HepG2 (cell line): Measurements from ENCODE around the gene TOM1L2.

ENCODE experiments used
- AHR ChIP-seq: IDR thresholded peaks from 2 replicates; pipeline ENCODE4 v1.6.1; 2018; ENCODE audit warnings: missing genetic modification reagents, missing compliant biosample characterization
- CTCF ChIP-seq: sonication (generic); formaldehyde crosslinking; IDR thresholded peaks from 2 replicates; pipeline ENCODE4 v1.5.0; 2020; ENCODE audit warnings: mild to moderate bottlenecking, missing genetic modification reagents, moderate library complexity
- FOXM1 ChIP-seq: sonication (generic); formaldehyde crosslinking; IDR thresholded peaks from 2 replicates; pipeline ENCODE4 v1.5.0; 2020; ENCODE audit warnings: missing genetic modification reagents
- KDM5A ChIP-seq: fragments of 200-600 bp; sonication (generic); IDR thresholded peaks from 2 replicates; pipeline ENCODE4 v1.7.0; 2018; ENCODE audit warnings: antibody characterized with exemption, mild to moderate bottlenecking, low read length, borderline replicate concordance
- MAFK ChIP-seq, 2 experiments: IDR thresholded peaks in 1 of 2; conservative IDR thresholded peaks in 1 of 2; 2 replicates each; pipeline ENCODE4 v1.6.1; 2011; ENCODE audit warnings: improper control_type of control experiment in 2 of 2, low read length in 2 of 2
- MTA3 ChIP-seq: sonication (generic); formaldehyde crosslinking; IDR thresholded peaks from 2 replicates; pipeline ENCODE4 v1.4.0; 2020; ENCODE audit warnings: missing genetic modification reagents
- PBX2 ChIP-seq: IDR thresholded peaks from 2 replicates; pipeline ENCODE4 v1.6.1; 2016; ENCODE audit warnings: control low read depth
- POLR2A ChIP-seq, 2 experiments: IDR thresholded peaks; 2 replicates each; pipeline ENCODE4 v1.6.1; 2011; ENCODE audit warnings: low read depth in 2 of 2, low read length in 2 of 2, mild to moderate bottlenecking in 1 of 2, moderate library complexity in 1 of 2; ENCODE audit not compliant: insufficient read depth in 1 of 2
- POLR2AphosphoS2 ChIP-seq: IDR thresholded peaks from 2 replicates; pipeline ENCODE4 v1.6.1; 2011; ENCODE audit warnings: low read depth, low read length, improper control_type of control experiment
- POLR2AphosphoS5 ChIP-seq: IDR thresholded peaks from 2 replicates; pipeline ENCODE4 v1.6.1; 2012; ENCODE audit warnings: low read depth, low read length
- RAD21 ChIP-seq: fragments of 450-650 bp; formaldehyde crosslinking; IDR thresholded peaks from 2 replicates; pipeline ENCODE4 v1.5.0; 2020; ENCODE audit warnings: mild to moderate bottlenecking
- ZNF597 ChIP-seq: sonication (generic); formaldehyde crosslinking; IDR thresholded peaks from 2 replicates; pipeline ENCODE4 v1.5.0; 2020; ENCODE audit warnings: missing genetic modification reagents

GRCh38 chr17:17950806-17951205 is 21.4 kb downstream of the TOM1L2 start:
- peak; percentile 21; the same call in 1 of the 2 replicates for TF ChIP-seq CTCF (CRISPR knock-in tag)
- TF ChIP-seq RAD21 (CRISPR knock-in tag): no peak
- TF ChIP-seq KDM5A: no peak
- TF ChIP-seq PBX2 (CRISPR knock-in tag): no peak
- TF ChIP-seq POLR2A (IDR thresholded peaks at IDR 0.05; ENCODE audit: insufficient read depth in 1 of 2, low read depth in 2 of 2, low read length in 2 of 2): no peak
- no peak for TF ChIP-seq MAFK (conservative IDR thresholded peaks at IDR 0.05 in 1 of 2, IDR thresholded peaks at IDR 0.05 in 1 of 2; ENCODE audit: low read length in 2 of 2)
- no peak for TF ChIP-seq MTA3 (CRISPR knock-in tag)
- no peak for TF ChIP-seq ZNF597 (CRISPR knock-in tag)
- no peak for TF ChIP-seq POLR2AphosphoS2
- no peak for TF ChIP-seq AHR
- no peak for TF ChIP-seq POLR2AphosphoS5
- TF ChIP-seq FOXM1 (CRISPR knock-in tag): no peak
